Stimulated activated CD4-positive, alpha-beta T cell treated with anti-CD3 and anti-CD28 coated beads, Interleukin-2, amount 100 ng/mL, for 48 hours (primary cell): ENCODE results near the gene ACTL6B.
A peak's percentile ranks its signal among the peaks of the same experiment; 100 is the strongest.

Source experiments
- DNase-seq, 2 donors: peaks; one replicate each; pipeline ENCODE4 v3.0.0-alpha.2; 2020

Gene ACTL6B

DNA sequence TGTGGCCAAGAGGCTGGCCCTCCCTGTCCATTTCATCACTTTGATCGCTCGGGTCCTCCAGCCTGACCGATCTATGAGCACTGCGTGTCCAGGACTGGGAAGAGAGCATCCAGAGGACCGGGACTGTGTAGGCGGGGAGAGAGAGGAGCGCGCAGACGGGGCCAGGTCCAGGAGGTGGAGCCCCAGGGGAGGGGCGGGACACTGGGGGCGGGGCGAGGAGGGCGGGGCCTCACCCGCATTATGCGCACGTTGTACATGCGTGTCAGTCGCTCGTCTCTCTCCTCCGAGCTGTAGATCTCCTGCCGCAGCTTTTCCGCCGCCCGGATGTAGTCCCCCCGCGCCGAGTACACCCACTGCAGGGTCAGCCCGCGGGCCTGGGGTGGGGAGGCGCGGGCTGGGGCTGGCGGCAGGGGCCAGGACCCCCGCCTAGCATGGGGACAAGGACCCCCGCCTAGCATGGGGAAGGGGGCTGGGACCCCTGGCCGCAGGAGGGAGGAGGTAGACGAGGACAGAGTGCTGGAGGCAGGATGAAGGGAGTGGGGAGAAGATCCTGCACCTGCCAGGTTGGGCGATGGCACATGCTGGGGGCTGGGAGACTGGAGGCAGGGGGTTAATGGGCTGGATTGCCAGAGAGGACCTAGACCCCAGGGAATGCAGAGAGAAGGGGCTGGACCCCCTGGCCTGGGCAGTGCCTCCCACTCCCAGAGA, 29.6 kb downstream of the ACTL6B start:
- peak; percentile 82 to 85 for DNase-seq

DNA sequence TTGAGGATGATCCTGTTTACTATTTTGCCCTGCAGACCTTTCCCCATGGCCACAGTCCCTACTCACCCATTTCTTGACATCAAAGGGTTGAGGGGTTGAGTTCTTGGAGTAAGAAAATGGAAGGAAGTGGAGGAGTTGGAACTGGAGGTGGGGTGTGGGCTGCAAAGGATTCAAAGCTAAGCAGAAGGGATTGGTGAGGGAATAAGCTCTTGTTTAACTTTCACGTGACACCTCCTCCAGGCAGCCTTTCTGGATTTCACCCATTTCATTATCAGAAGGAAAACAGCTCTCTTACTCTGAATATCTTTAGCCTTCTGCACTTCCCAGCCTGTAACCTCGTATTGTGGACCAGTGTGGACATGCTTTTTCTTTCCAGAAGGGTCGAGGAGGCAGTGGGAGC, 30.2 kb downstream of the ACTL6B start:
- DNase-seq, result no peak

DNA sequence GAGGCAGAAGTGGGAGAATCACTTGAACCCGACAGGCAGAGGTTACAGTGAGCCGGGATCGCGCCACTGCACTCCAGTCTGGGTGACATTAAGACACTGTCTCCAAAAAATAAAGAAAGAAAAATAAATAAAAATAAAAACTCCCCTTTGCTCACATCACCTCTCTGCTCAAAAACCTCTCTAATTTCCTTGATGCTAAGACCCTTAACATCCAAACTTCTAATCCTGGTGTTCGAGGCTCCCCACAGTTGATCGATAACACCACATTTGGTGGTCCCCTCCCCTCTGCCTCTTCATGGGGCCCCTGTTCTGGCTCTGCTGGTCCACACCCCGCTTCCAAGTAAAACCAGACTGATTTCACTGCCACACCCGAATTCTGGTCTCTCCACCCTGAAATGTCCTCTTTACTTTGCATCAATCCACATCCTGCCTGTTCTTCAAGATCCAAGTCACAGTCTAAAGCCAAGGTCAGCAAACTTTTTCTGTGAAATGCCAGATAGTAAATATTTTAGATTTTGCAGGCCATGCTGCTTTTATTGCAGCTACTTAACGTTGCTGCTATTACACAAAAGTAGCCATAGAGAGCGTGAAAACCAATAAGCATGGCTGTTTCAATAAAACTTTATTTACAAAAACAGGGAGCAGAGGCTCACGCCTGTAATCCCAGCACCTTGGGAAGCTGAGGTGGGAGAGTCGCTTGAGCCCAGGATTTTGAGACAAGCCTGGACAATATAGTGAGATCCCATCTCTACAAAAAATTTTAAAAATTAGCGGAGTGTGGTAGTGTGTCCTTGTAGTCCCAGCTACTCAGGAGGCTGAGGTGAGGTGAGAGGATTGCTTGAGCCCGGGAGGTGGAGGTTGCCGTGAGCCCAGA, 32.1 kb downstream of the ACTL6B start:
- DNase-seq, result no peak

DNA sequence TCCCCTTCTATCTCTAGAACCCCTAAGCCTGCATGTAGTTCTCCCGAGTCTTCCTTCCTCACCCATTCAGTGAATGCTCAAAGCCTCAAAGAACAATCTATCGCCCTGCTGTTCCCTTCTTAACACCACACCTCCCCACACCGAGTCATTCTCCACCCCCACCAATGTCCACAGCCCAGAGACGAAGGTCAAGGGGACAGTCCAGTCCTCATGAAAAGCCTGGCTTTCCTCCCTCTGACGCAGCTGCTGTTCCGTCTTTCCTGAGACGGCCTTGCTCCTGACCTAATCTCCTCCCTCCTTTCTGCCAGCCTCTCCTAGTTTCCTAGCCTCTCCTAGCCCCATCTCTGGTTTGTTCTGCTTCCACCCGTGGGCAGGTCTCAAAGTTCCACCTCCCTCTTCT, 34.7 kb downstream of the ACTL6B start:
- DNase-seq, result no peak

DNA sequence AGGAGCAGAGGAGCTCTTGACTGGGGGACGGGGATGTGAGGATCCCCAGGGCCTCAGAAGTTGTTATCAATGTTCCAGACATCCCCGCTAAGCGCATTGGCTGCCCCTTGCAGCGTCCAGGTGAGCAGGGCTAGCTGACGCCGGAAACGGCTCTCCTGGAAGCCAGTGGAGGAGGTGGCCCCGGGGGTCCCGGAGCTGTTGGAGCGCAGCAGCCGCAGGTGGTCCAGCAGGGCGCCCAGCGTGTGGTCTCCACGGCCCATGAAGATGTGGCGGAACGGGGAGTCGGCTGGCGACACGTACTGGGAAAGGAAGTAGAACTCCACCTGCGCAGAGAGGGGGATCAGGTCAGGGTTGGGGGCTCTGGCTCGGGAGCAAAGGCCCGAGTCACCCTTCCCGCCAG, 35.4 kb downstream of the ACTL6B start:
- DNase-seq, result no peak

DNA sequence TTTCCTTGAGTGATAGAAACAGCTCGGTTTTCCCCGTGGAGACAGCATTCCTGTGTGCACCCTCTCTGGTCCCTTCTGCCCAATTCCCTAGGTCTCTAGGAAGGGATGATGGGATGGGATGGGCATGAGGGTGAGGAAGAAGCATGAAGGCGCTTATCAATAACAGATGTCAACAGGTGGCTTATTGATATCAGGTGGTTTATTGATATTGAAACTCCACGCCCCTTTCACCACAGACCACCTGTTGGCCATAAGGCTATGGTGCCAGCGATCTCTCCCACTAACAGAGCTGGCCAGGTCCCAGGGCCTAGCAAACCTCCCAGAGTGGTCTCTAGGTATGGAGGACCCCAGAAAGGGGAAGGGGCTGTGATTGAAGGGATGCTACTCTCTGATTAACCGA, 36.0 kb downstream of the ACTL6B start:
- DNase-seq, result no peak

DNA sequence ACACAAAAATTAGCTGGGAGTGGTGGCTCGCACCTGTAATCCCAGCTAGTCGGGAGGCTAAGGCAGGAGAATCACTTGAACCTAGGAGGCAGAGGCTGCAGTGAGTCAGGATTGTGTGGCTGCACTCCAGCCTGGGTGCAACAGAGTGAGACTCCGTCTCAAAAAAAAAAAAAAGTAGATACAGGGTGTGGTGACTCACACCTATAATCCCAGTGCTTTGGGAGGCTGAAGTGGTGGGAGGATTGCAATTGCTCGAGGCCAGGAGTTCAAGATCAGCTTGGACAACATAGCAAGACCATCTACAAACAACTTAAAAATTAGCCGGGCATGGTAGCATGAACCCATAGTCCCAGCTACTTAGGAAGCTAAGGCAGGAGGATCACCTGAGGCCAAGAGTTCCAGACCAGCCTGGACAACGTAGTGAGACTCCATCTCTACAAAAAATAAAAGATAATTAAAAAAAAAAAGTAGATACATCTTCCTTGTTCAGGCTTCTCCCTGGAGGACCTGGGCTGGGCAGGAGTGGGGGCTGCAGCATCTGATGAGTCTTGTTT, 41.9 kb downstream of the ACTL6B start:
- no peak for DNase-seq

DNA sequence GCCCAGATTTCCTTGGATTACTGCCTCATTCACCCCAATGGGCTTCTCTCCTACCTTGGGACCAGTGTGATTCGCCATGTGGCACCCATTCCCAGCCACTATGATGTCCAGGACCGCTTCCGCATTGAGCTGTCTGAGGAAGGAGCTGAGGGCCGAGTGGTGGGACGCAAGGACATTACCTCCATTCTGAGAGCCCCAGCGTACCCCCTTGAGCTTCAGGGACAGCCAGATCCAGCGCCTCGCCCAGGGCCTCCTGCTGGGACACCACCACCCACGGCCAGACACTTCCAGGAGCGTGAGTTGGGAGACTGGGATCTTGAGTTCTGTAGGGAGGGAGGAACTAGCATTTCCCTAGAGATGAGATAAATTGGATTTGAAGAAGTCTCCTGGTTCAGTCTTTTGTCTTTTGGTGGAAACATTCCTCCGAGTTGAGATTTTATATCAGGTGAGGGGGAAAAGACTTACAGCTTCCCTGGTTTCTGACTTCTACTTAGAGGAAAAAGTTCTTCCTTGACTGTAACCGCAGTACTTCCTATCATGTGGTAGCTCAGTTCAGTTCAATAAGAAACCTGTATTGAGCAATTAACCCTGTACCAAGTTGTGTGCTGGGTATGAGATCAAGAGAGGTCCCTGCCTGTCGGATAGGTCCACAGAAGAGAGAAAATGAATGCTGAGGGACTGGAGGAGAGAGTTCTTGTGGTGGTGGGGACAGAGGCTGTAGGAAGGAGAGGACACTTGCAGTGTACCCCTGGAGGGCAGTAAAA, 42.7 kb downstream of the ACTL6B start:
- no peak for DNase-seq

DNA sequence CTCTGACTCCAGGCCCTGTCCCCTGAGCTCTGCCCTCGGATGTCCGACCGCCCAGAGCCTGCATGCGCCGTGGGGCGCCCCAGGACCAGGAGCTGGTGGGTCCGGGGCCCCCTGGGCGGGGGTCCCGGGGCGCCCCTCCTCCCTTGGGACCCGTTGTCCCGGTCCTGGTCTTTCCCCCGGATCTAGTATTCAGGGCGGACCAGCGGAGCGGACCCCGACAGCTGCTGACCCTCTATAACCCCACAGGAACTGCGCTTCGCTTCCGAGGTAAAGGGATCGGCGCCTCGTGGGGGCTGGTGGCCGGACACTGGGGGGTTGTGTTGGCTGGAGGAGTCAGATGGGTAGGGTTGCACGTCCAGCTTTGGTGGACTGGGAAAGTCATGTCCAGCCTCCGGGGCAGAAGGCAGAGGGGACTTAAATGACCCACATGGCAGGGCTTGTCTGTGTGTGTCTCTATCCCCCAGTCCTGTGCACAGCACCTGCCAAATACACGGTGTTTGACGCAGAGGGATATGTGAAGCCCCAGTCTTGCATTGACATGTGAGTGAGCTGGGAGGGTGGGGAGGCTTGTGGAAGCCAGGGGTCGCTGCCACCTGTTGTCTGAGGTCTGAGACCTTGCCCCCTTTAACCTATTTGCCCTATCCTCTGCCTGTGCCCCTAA, 43.4 kb downstream of the ACTL6B start:
- no peak for DNase-seq

DNA sequence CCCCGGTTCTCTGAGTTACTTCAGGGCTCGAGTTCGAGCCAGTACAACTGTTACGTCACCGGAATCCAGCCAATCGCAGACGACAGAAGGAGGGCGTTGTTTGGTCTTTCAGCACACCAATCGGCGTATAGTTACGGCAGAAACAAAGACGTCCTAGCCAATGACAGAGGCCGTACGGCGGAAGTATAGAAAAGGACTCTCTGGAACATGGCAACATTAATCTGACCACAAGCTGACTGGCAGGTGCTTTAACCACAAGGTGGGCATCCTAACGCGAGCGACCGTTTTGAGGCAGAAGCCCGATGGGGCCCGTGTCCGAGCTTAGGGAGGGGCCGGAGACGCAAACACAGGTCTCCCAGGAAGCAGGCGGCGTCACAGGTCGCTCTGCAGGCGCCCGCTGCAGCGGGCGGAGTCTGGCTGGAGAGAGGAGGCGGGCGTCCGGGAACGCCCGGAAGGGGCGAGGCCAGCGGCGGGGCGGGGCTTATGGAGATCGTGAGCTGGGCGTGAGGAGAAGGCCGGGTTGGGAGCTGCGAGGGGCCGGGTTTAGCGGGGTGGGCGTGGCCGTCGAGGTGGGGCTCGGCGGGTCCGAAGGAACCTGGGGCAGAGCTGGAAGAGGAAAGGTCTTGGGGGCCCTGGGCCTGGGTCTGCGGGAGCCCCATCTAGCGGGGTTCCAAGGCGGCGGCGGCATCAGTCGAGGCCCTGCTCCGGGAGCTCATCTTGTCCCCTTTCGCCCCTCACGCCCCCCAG, 44.1 kb downstream of the ACTL6B start, which contains the start of gene MOSPD3:
Gene MOSPD3, plus strand, starts transcription at position 558 of the 747 bp plus-strand sequence. CDS start 252 bp downstream, outside the sequence.
- peak; percentile 98 to 99 for DNase-seq

DNA sequence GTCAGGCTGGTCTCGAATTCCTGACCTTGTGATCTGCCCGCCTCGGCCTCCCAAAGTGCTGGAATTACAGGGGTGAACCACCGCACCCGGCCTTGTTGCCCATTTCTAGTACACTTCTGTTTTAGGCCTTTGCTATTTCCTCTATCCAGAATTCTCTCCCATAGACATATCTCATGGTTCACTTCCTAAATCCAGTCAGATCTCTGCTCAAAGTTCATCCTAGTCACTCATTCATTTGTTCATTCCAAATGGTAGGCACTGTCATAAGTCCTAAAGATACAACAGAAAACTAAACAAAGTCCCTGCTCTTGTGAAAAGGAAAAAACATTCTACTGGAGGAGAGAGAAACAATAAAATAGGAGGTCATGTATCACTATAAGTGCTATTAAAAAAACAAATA, 46.3 kb downstream of the ACTL6B start:
- no peak for DNase-seq

DNA sequence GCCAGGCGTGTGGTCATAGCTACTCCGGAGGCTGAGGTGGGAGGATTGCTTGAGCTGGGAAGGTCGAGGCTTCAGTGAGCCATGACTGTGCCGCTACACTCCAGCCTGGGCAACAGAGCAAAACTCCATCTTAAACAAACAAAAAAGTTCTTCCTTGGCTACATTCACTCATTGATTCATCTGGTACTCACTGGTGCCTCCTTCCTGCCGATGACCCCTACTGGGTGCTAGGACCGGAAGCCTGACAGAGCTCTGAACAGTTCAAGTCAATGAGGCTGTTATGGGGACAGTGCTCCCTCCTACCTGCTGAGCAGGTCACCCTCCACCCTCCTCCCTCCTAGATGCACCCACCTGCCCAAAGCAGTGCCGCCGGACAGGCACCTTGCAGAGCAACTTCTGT, 49.1 kb downstream of the ACTL6B start:
- no peak for DNase-seq

DNA sequence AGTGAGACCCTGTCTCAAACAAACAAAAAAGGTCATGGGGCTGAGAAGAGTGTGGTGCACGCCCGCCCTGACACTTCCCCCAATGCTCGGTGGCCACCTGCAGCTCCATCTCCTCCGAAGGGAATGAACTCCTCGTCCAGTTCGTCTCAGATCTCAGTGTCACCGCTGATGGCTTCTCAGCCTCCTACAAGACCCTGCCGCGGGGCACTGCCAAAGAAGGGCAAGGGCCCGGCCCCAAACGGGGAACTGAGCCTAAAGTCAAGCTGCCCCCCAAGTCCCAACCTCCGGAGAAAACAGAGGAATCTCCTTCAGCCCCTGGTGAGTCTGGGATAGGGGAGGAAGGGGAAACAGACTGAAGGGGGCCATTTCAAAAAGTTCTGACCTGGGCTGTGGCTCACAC, 49.9 kb downstream of the ACTL6B start:
- no peak for DNase-seq

DNA sequence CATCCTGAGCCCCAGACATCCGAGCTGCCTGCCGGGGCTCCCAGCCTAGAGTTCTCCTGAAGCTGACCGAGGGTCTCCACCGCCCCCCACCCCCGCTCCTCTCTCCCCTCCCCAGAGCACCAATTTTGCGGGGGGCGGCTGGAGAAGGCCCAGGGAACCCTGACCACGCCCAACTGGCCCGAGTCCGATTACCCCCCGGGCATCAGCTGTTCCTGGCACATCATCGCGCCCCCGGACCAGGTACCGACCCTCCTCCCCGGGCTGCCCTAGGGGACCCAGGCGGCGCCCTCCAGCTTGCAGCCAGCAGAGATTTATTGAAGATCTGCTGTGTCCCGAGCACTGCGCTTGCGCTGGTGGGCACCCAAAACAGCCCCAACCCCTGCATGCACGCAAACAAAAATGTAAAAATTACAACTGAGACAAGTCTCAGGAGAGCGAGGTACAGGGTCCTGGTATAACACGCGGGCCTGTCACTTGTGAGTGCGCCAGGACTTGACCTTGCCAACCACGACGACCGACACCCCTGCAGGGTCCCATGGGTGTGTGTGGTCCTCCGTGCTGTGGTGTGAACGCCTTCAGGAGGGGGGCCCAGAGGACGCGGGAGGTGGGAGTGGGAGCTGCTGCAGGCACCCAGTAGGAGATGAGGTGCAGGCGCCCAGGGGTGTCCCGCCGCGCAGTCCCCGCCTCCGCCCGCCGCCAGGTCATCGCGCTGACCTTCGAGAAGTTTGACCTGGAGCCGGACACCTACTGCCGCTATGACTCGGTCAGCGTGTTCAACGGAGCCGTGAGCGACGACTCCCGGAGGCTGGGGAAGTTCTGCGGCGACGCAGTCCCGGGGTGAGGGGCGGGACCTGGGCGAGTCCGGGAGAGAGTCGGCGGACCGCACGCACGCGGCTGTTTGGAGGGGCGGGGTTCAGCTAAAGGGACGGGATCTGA, 51.0 kb downstream of the ACTL6B start:
- DNase-seq, result no peak

DNA sequence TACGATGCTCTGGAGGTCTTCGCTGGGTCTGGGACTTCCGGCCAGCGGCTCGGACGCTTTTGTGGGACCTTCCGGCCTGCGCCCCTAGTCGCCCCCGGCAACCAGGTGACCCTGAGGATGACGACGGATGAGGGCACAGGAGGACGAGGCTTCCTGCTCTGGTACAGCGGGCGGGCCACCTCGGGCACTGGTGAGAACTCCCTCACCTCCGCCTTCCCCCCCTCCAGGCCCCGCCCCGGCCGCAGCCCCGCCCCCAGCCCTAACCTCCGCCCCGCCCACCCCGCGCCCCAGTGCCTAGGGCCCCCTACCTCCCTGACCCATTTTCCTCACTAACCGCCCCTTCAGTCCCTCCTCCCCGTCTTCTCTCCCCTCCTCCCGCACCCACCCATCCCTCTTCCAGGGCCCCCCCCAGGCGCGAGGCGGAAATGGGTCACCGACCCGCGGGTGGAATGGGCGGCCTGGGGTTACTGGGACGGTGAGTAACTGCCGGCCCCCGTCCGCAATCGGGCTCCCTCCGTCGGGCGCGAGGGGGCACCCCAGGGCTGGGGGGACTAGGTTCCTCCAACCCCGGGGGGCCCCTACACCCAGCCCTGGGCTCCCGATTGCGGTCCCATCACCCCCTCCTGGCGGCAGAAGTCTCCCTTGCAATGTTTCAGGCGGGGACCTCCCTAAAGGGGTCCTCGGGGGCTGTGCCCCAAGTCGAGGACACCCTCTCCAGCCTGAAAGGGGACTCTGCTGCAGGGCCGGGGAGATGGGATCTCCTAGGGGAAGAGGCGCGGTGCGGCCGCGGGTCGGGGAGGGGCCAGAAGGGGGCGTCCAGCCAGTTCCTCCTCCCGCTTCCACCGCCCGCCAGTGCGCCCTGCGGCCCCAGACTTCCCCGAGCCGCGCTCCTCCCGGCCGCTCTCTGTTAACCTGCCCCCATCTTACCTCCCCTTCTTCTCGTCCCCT, 51.9 kb downstream of the ACTL6B start:
- DNase-seq, result peak; percentile 53 to 66

DNA sequence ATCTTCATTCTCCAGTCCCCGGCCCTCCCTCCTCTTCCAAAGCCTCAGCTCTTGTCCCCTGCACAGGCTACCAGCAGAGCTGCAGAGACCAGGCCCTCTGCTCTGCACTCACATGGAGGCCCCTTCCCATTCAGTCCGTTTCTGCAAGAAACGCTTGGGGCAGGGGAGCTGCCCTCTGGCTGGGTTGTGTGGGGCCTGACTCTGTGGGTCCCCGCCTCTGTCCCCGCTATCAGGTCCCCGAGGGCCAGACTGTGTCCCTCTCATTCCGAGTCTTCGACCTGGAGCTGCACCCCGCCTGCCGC, 52.6 kb downstream of the ACTL6B start:
- DNase-seq, result no peak

DNA sequence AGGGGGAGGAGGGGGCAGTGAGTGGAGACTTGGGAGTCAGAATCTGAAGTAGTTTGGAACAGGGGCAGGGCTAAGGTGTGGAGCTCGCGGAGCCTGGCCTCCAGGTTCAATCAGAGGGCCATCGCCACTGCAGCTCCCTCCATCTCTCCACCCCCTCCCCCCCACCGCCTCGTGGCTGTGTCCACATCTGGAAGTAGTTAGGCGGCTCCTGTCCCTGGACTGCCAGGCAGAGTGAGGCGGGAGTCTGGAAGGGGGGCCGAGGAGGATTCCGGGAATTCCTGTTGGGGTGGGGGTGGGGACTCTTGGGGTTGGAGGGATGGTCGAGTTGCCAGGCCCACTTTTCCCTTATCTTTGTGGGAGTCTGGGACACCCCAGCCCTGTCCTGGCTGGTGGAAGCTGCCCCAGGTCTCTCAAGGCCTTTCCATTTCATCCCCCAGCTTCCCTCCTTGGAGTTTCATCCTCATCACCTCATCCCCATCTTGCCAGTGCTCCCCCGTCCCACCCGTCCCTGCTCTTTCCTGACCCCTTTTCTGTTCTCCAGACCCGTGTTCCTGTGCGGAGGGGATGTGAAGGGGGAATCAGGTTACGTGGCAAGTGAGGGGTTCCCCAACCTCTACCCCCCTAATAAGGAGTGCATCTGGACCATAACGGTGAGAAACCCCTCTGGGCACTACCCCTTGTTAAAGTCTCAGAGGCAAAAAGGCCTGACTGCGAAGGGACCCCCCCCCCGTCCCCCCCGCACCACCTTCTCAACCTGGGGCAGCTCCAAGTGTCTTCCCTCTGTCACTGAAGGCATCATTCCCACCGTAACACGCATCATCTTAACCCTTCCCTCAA, 53.1 kb downstream of the ACTL6B start:
- no peak for DNase-seq

DNA sequence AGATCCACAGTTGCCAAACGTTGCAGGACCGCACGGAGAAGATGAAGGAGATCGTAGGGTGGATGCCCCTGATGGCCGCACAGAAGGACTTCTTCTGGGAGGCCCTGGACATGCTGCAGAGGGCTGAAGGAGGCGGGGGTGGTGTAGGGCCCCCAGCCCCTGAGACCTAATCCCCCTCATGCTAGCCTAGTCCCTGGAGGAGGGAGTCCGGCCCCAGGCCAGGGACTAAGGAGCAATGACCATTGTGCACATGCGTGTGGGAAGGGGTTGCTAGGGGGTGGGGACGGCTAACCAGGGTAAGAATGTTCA, 55.6 kb downstream of the ACTL6B start:
- no peak for DNase-seq
